ENCODE data around the gene AREL1.

The AREL1 gene

GRCh38 chr14:74683406-74683805 lies 29.5 kb downstream of the AREL1 start:
- peaks cover 84% of the 10 kb centered on the region for H3K36me3 ChIP-seq (ENCODE audit: low read depth)
- ATAC-seq (ENCODE audit: low read depth) (no peak), DNase-seq (ENCODE audit: low spot score) (no peak)
- no peaks in the 10 kb centered on the region for H3K27me3 ChIP-seq (ENCODE audit: insufficient read depth, poor library complexity, severe bottlenecking)
- no peaks in the 10 kb centered on the region for H3K9me3 ChIP-seq (ENCODE audit: severe bottlenecking)
- TF ChIP-seq CTCF (IDR thresholded peaks at IDR 0.05; ENCODE audit: poor library complexity, severe bottlenecking) = no peak
- no peak overlapping the region for H3K4me3 ChIP-seq (ENCODE audit: severe bottlenecking)
- no peaks in the 10 kb centered on the region for H3K4me1 ChIP-seq (ENCODE audit: insufficient read depth, poor library complexity, severe bottlenecking)
- no peak overlapping the region for H3K27ac ChIP-seq (ENCODE audit: poor library complexity, severe bottlenecking)

- H3K36me3 ChIP-seq (ENCODE audit: low read depth) = peaks cover 85% of the 10 kb centered on the region
- no peaks in the 10 kb centered on the region for H3K4me1 ChIP-seq (ENCODE audit: insufficient read depth, poor library complexity, severe bottlenecking)
- no peak for TF ChIP-seq CTCF (IDR thresholded peaks at IDR 0.05; ENCODE audit: poor library complexity, severe bottlenecking)
- no peak overlapping the region for H3K4me3 ChIP-seq (ENCODE audit: severe bottlenecking)
- H3K27me3 ChIP-seq (ENCODE audit: insufficient read depth, poor library complexity, severe bottlenecking) = no peaks in the 10 kb centered on the region
- no peak for DNase-seq (ENCODE audit: low spot score)
- H3K9me3 ChIP-seq (ENCODE audit: severe bottlenecking) = no peaks in the 10 kb centered on the region
- no peak for ATAC-seq (ENCODE audit: low read depth)
- no peak overlapping the region for H3K27ac ChIP-seq (ENCODE audit: poor library complexity, severe bottlenecking)
These were observed 30.5 kb downstream of the AREL1 start for GRCh38 chr14:74682169-74682952.

GRCh38 chr14:74675219-74675618 lies 37.7 kb downstream of the AREL1 start:
- DNase-seq (ENCODE audit: low spot score) (no peak), ATAC-seq (ENCODE audit: low read depth) (no peak)
- H3K4me3 ChIP-seq (ENCODE audit: severe bottlenecking) = no peak overlapping the region
- H3K4me1 ChIP-seq (ENCODE audit: insufficient read depth, poor library complexity, severe bottlenecking) = peaks cover 10% of the 10 kb centered on the region
- H3K9me3 ChIP-seq (ENCODE audit: severe bottlenecking) = no peaks in the 10 kb centered on the region
- no peaks in the 10 kb centered on the region for H3K27me3 ChIP-seq (ENCODE audit: insufficient read depth, poor library complexity, severe bottlenecking)
- no peak for TF ChIP-seq CTCF (IDR thresholded peaks at IDR 0.05; ENCODE audit: poor library complexity, severe bottlenecking)
- H3K27ac ChIP-seq (ENCODE audit: poor library complexity, severe bottlenecking) = no peak overlapping the region
- peaks cover 80% of the 10 kb centered on the region for H3K36me3 ChIP-seq (ENCODE audit: low read depth)

- Histone ChIP-seq H3K27ac (ENCODE audit: poor library complexity, severe bottlenecking) (no peak overlapping the region), H3K36me3 (ENCODE audit: low read depth) (peaks cover 89% of the 10 kb centered on the region), H3K27me3 (ENCODE audit: insufficient read depth, poor library complexity, severe bottlenecking) (no peaks in the 10 kb centered on the region), H3K4me3 (ENCODE audit: severe bottlenecking) (no peak overlapping the region), H3K4me1 (ENCODE audit: insufficient read depth, poor library complexity, severe bottlenecking) (peaks cover 10% of the 10 kb centered on the region), H3K9me3 (ENCODE audit: severe bottlenecking) (no peaks in the 10 kb centered on the region)
- no peak for TF ChIP-seq CTCF (IDR thresholded peaks at IDR 0.05; ENCODE audit: poor library complexity, severe bottlenecking)
- ATAC-seq (ENCODE audit: low read depth) (no peak), DNase-seq (ENCODE audit: low spot score) (no peak)
These were observed 39.1 kb downstream of the AREL1 start for GRCh38 chr14:74673768-74674167.

- peaks cover 10% of the 10 kb centered on the region for H3K4me1 ChIP-seq (ENCODE audit: insufficient read depth, poor library complexity, severe bottlenecking)
- H3K27me3 ChIP-seq (ENCODE audit: insufficient read depth, poor library complexity, severe bottlenecking) = no peaks in the 10 kb centered on the region
- ATAC-seq (ENCODE audit: low read depth) (peak; percentile 94), DNase-seq (ENCODE audit: low spot score) (no peak)
- no peaks in the 10 kb centered on the region for H3K9me3 ChIP-seq (ENCODE audit: severe bottlenecking)
- peaks cover 98% of the 10 kb centered on the region for H3K36me3 ChIP-seq (ENCODE audit: low read depth)
- no peak for TF ChIP-seq CTCF (IDR thresholded peaks at IDR 0.05; ENCODE audit: poor library complexity, severe bottlenecking)
- H3K27ac ChIP-seq (ENCODE audit: poor library complexity, severe bottlenecking) = peak overlapping the region; percentile 41
- no peak overlapping the region for H3K4me3 ChIP-seq (ENCODE audit: severe bottlenecking)
These were observed 41.1 kb downstream of the AREL1 start for GRCh38 chr14:74671789-74672188.
